ENCODE measurements around the gene TNFSF12. TPM values are rescaled to one million over a fixed set of nuclear protein-coding genes. Genes with fewer than 3 reads are reported as not detected.

The TNFSF12 gene
- total RNA-seq, 1 donor from 2014 or later, result 60.6 TPM

GRCh38 chr17:7589891-7590691 lies 41.2 kb downstream of the TNFSF12 start, which contains the start of gene SOX15:
SOX15 (minus strand) TSS chr17:7590094; CDS start chr17:7589676, 418 bp downstream.
- intact Hi-C loops (cut with DNase I), result no loop called here

DNA sequence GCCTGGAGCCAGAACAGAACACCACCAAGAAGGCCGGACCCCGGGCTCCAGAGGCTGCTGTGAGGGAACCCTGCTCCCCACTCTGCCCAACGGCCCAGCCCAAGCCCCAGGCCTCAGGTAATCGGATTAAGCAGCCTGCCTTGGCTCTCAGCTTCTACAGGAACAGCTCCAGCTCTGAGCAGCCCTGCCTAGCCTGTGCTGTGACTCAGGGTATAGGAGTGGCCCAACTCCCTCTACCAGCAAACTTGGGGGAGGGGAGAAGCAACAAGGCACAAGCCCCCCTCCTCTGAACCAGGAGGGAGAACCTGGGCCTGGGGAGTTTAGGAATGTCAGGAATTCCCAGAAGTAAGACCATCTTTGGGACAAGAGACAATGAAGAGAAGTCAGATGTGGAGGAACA lies 41.9 kb downstream of the TNFSF12 start:
- H3K36me3 ChIP-seq, result peaks cover 0 to 50% of the 10 kb centered on the region in 2 donors
- no peak overlapping the region for H3K4me3 ChIP-seq
- H3K27me3 ChIP-seq, result no peaks in the 10 kb centered on the region
- intact Hi-C loops (cut with DNase I), result no loop called here
- H3K4me1 ChIP-seq, result peaks cover 29% of the 10 kb centered on the region
- TF ChIP-seq POLR2AphosphoS5 (IDR thresholded peaks at IDR 0.05; ENCODE audit: insufficient read depth in 1 of 2, low read depth in 1 of 2) (peak in 1 of 2 donors; percentile 40), POLR2A (IDR thresholded peaks at IDR 0.05) (no peak)
- TF ChIP-seq, protein P1, sequence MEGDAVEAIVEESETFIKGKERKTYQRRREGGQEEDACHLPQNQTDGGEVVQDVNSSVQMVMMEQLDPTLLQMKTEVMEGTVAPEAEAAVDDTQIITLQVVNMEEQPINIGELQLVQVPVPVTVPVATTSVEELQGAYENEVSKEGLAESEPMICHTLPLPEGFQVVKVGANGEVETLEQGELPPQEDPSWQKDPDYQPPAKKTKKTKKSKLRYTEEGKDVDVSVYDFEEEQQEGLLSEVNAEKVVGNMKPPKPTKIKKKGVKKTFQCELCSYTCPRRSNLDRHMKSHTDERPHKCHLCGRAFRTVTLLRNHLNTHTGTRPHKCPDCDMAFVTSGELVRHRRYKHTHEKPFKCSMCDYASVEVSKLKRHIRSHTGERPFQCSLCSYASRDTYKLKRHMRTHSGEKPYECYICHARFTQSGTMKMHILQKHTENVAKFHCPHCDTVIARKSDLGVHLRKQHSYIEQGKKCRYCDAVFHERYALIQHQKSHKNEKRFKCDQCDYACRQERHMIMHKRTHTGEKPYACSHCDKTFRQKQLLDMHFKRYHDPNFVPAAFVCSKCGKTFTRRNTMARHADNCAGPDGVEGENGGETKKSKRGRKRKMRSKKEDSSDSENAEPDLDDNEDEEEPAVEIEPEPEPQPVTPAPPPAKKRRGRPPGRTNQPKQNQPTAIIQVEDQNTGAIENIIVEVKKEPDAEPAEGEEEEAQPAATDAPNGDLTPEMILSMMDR (IDR thresholded peaks at IDR 0.05), result no peak
- peak overlapping the region; percentile 97 for H3K27ac ChIP-seq
- H3K9me3 ChIP-seq, result no peaks in the 10 kb centered on the region
- no peak for DNase-seq (ENCODE audit: extremely low spot score in 2 of 2)

More at GRCh38 chr17:7589891-7590691, 41.2 kb downstream of the TNFSF12 start, which contains the start of gene SOX15:
- Histone ChIP-seq H3K27me3 (no peaks in the 10 kb centered on the region), H3K27ac (peak within 1 kb of the TSS; percentile 97), H3K4me3 (peak within 1 kb of the TSS; percentile 52 to 66), H3K36me3 (peaks cover 0 to 43% of the 10 kb centered on the region in 2 donors), H3K4me1 (peaks cover 35% of the 10 kb centered on the region), H3K9me3 (no peaks in the 10 kb centered on the region)
- TF ChIP-seq, protein P1 (IDR thresholded peaks at IDR 0.05), result no peak
- TF ChIP-seq POLR2AphosphoS5 (IDR thresholded peaks at IDR 0.05; ENCODE audit: insufficient read depth in 1 of 2, low read depth in 1 of 2), result no peak
- TF ChIP-seq POLR2A (IDR thresholded peaks at IDR 0.05), result no peak
- no peak for DNase-seq (ENCODE audit: extremely low spot score in 2 of 2)

GRCh38 chr17:7591596-7591995 lies 42.7 kb downstream of the TNFSF12 start:
- intact Hi-C loops (cut with DNase I), result no loop called here
- Histone ChIP-seq H3K27ac (peak overlapping the region; percentile 97), H3K4me1 (peaks cover 22% of the 10 kb centered on the region), H3K36me3 (peaks cover 0 to 56% of the 10 kb centered on the region in 2 donors), H3K9me3 (no peaks in the 10 kb centered on the region), H3K27me3 (no peaks in the 10 kb centered on the region), H3K4me3 (no peak overlapping the region)
- no peak for DNase-seq (ENCODE audit: extremely low spot score in 2 of 2)
- TF ChIP-seq POLR2AphosphoS5 (IDR thresholded peaks at IDR 0.05; ENCODE audit: insufficient read depth in 1 of 2, low read depth in 1 of 2) (no peak), POLR2A (IDR thresholded peaks at IDR 0.05) (no peak)
- TF ChIP-seq, protein P1 (IDR thresholded peaks at IDR 0.05), result no peak

DNA sequence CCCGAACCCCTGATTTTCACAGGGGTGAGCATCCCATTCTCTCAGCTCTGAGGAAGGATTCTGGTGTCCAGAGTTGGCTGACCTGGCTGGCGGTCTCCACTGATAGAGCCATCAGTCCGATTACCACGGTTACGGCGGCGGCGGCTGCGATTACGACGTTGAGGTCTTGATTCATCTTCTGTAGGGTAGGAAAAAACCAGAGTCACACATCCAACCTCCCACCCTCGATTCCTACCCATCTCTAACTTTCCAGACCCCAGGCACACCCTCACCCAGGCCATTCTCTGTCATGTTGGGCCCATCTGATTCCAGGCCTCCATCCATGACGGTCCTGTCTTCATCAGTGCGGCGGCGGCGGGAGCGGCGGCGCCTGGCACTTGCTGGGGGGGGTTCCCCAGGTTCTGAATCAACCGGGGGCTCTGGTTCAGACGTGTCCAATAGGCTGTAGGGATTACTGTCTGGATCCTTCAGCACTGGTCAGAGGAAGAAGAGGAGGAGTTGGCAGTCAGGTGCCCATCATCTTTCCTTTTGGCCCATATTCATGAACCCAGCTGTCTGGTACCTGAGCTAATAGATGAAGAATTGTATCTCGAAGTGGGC lies 43.7 kb downstream of the TNFSF12 start:
- intact Hi-C loops (cut with DNase I), result no loop called here
- no peaks in the 10 kb centered on the region for H3K27me3 ChIP-seq

More for the DNA sequence above, 43.7 kb downstream of the TNFSF12 start:
- Histone ChIP-seq H3K36me3 (peaks cover 0 to 57% of the 10 kb centered on the region in 2 donors), H3K4me1 (peaks cover 15% of the 10 kb centered on the region), H3K9me3 (no peaks in the 10 kb centered on the region), H3K27ac (no peak overlapping the region), H3K4me3 (no peak overlapping the region)
- no peak for DNase-seq (ENCODE audit: extremely low spot score in 2 of 2)
- TF ChIP-seq, protein P1 (IDR thresholded peaks at IDR 0.05), result no peak
- TF ChIP-seq POLR2A (IDR thresholded peaks at IDR 0.05), result no peak
- TF ChIP-seq POLR2AphosphoS5 (IDR thresholded peaks at IDR 0.05; ENCODE audit: insufficient read depth in 1 of 2, low read depth in 1 of 2), result no peak
